Measurements from ENCODE around the gene SPATS1. TPM values are rescaled to one million over a fixed set of nuclear protein-coding genes. Genes with fewer than 3 reads are reported as not detected.

Gene SPATS1
- polyA plus RNA-seq, 3 donors, result not detected

- DNase-seq, result no peak
- Mint-ChIP-seq H3K27me3 (ENCODE audit: low read depth in 3 of 3) (no peaks in the 10 kb centered on the region), H3K4me1 (peaks cover 7% of the 10 kb centered on the region), H3K4me3 (no peak overlapping the region), H3K27ac (peak overlapping the region in 1 of 7 donors; percentile 12), H3K9me3 (no peaks in the 10 kb centered on the region), H3K36me3 (peaks cover 76 to 94% of the 10 kb centered on the region in 2 donors)
- Histone ChIP-seq H2AFZ (ENCODE audit: insufficient read depth, low read depth, low read length, poor library complexity, severe bottlenecking) (no peak overlapping the region), H3K9ac (ENCODE audit: insufficient read depth, low read length, poor library complexity, severe bottlenecking) (no peak overlapping the region), H3K27me3 (ENCODE audit: control insufficient read depth in 2 of 2, insufficient read depth in 2 of 2, low read length in 2 of 2) (no peaks in the 10 kb centered on the region), H3K36me3 (replicated peaks in 1 of 2; ENCODE audit: control insufficient read depth in 1 of 2, insufficient read depth in 2 of 2, low read length in 2 of 2) (peaks cover 84 to 98% of the 10 kb centered on the region in 2 donors), H3K4me1 (ENCODE audit: control insufficient read depth in 1 of 2, insufficient read depth in 2 of 2, low read length in 2 of 2) (no peaks in the 10 kb centered on the region), H3K4me3 (replicated peaks in 1 of 3; ENCODE audit: low read depth in 2 of 3, low read length in 3 of 3) (no peak overlapping the region), H3K79me2 (ENCODE audit: insufficient read depth, low read length) (peaks cover 3% of the 10 kb centered on the region), H3K9me3 (replicated peaks in 1 of 2; ENCODE audit: control insufficient read depth in 1 of 2, insufficient read depth in 1 of 2, low read length in 2 of 2) (no peaks in the 10 kb centered on the region), H4K20me1 (ENCODE audit: insufficient read depth, low read length) (no peaks in the 10 kb centered on the region), H3K27ac (ENCODE audit: low read depth in 1 of 2, low read length in 2 of 2) (no peak overlapping the region), H3K4me2 (replicated peaks; ENCODE audit: extremely low read depth, low read length, poor library complexity, severe bottlenecking) (no peak overlapping the region)
- WGBS (ENCODE audit: insufficient coverage), result 100% methylated on average over 1 of the region's 8 CpGs
- intact Hi-C loops (cut with micrococcal nuclease), result no loop called here
- no peak for TF ChIP-seq CTCF (IDR thresholded peaks at IDR 0.05)
Observed at GRCh38 chr6:44306710-44307109, 35.7 kb upstream of the SPATS1 start.

- no peaks in the 10 kb centered on the region for H4K20me1 ChIP-seq (ENCODE audit: insufficient read depth, low read length)
- Mint-ChIP-seq H3K36me3 (peaks cover 71 to 89% of the 10 kb centered on the region in 2 donors), H3K9me3 (no peaks in the 10 kb centered on the region), H3K4me3 (no peak overlapping the region), H3K4me1 (peaks cover 7% of the 10 kb centered on the region), H3K27ac (peak overlapping the region in 1 of 7 donors; percentile 22), H3K27me3 (ENCODE audit: low read depth in 3 of 3) (no peaks in the 10 kb centered on the region)
- no peak overlapping the region for H3K9ac ChIP-seq (ENCODE audit: insufficient read depth, low read length, poor library complexity, severe bottlenecking)
- peaks cover 6% of the 10 kb centered on the region for H3K79me2 ChIP-seq (ENCODE audit: insufficient read depth, low read length)
- no peak for DNase-seq
- peaks cover 79 to 93% of the 10 kb centered on the region in 2 donors for H3K36me3 ChIP-seq (replicated peaks in 1 of 2; ENCODE audit: control insufficient read depth in 1 of 2, insufficient read depth in 2 of 2, low read length in 2 of 2)
- H3K9me3 ChIP-seq (replicated peaks in 1 of 2; ENCODE audit: control insufficient read depth in 1 of 2, insufficient read depth in 1 of 2, low read length in 2 of 2), result no peaks in the 10 kb centered on the region
- intact Hi-C loops (cut with micrococcal nuclease), result no loop called here
- no peak overlapping the region for H3K4me2 ChIP-seq (replicated peaks; ENCODE audit: extremely low read depth, low read length, poor library complexity, severe bottlenecking)
- no peak overlapping the region for H2AFZ ChIP-seq (ENCODE audit: insufficient read depth, low read depth, low read length, poor library complexity, severe bottlenecking)
- no peak for TF ChIP-seq CTCF (IDR thresholded peaks at IDR 0.05)
- 92% methylated on average over 10 of the region's 10 CpGs for WGBS (ENCODE audit: insufficient coverage)
- H3K4me1 ChIP-seq (ENCODE audit: control insufficient read depth in 1 of 2, insufficient read depth in 2 of 2, low read length in 2 of 2), result peaks cover 1 to 2% of the 10 kb centered on the region in 2 donors
- no peak overlapping the region for H3K27ac ChIP-seq (ENCODE audit: low read depth in 1 of 2, low read length in 2 of 2)
- H3K4me3 ChIP-seq (replicated peaks in 1 of 3; ENCODE audit: low read depth in 2 of 3, low read length in 3 of 3), result no peak overlapping the region
- no peaks in the 10 kb centered on the region for H3K27me3 ChIP-seq (ENCODE audit: control insufficient read depth in 2 of 2, insufficient read depth in 2 of 2, low read length in 2 of 2)
Observed at GRCh38 chr6:44307217-44307616, 35.2 kb upstream of the SPATS1 start.

Data from CD14-positive monocyte (primary cell).